KOPT-K1 (cell line): Measurements from ENCODE around the gene PDE4D.
"Not testable (repeated sequence)": the region's sequence is repeated elsewhere in the genome, so short reads cannot be mapped to it uniquely, and the experiment has no call there.

ENCODE experiments used
- H3K27ac ChIP-seq: fragments of 200-600 bp; sonication (generic); 2 replicates; pipeline ENCODE4 v1.5.1; 2016; ENCODE audit warnings: antibody characterized with exemption, mild to moderate bottlenecking, low read depth, low read length; ENCODE audit not compliant: poor library complexity, severe bottlenecking
- H3K36me3 ChIP-seq: fragments of 200-600 bp; sonication (generic); 2 replicates; pipeline ENCODE4 v1.5.1; 2017; ENCODE audit warnings: antibody characterized with exemption, mild to moderate bottlenecking, low read length, moderate library complexity; ENCODE audit not compliant: insufficient read depth
- H3K9me3 ChIP-seq: fragments of 200-600 bp; sonication (generic); 2 replicates; pipeline ENCODE4 v1.5.1; 2017; ENCODE audit warnings: antibody characterized with exemption, low read length, mild to moderate bottlenecking; ENCODE audit not compliant: insufficient read depth, poor library complexity, severe bottlenecking

PDE4D gene

DNA sequence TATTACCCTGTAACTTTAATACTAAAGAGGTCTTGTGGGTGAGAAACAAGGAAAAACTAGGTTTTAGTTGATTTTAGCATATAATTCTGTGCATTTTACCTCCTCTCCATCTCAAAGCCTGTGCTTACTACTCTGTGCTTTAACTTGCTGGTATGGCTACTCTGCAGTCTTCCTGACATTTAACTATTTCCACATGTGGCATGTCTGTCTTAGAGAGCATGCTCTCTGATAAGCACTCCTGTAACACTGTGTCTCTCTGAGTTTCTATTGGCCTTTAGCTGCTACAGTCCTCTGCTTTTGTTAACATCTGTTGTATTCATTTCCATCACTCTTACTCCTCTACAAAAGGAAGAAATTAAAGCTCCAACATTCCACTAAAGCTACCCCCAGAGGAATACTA is 892.4 kb downstream of the PDE4D start:
- Histone ChIP-seq H3K27ac (no peak overlapping the region), H3K9me3 (no peaks in the 10 kb centered on the region), H3K36me3 (no peaks in the 10 kb centered on the region)

GRCh38 chr5:59000211-59000610 is 893.3 kb downstream of the PDE4D start:
- no peaks in the 10 kb centered on the region for H3K36me3 ChIP-seq
- no peaks in the 10 kb centered on the region for H3K9me3 ChIP-seq
- no peak overlapping the region for H3K27ac ChIP-seq

GRCh38 chr5:58999804-59000203 is 893.7 kb downstream of the PDE4D start:
- no peaks in the 10 kb centered on the region for H3K9me3 ChIP-seq
- no peaks in the 10 kb centered on the region for H3K36me3 ChIP-seq
- H3K27ac ChIP-seq: no peak overlapping the region

DNA sequence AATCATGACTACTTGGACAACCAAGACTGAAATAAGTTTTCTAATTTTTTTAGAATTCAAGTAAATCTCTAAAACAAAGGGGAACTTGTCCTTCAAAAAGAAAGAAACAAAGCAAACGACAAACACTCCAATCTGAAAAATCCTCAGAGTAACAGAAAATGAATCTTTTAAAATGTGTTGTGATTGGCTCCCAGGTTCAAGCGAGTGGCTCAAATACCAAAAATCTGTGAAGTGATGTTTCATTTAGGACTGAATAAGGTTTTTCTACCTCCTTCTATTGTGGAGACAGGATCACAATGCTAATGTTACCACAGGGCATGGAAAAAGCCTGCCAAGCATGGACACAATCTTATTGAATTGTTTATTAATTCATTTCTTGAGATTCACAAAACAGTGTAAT is 895.0 kb downstream of the PDE4D start:
- Histone ChIP-seq H3K36me3 (no peaks in the 10 kb centered on the region), H3K9me3 (no peaks in the 10 kb centered on the region), H3K27ac (no peak overlapping the region)

- not testable (repeated sequence) for H3K36me3 ChIP-seq, H3K9me3 ChIP-seq, H3K27ac ChIP-seq
Observed at GRCh38 chr5:58995779-58996178, 897.7 kb downstream of the PDE4D start.

DNA sequence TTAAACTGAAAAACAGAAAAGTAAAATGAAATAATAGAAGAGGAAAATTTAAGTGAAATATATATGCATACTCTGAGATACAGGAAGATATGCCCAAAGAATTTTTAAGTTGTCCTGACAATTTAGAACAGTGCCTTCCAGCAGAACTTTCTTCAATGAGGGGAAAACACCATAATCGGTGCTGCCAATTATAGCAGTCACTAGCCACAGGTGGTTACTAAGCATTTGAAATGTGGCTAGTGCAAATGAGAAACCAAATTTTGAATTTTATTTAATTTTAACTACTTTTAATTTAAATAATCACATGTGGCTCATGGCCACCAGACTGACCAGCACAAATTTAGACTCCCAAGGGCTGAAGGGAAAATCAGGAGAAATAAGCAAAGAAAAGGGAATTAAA is 900.1 kb downstream of the PDE4D start:
- peaks cover 14% of the 10 kb centered on the region for H3K36me3 ChIP-seq
- no peaks in the 10 kb centered on the region for H3K9me3 ChIP-seq
- no peak overlapping the region for H3K27ac ChIP-seq

GRCh38 chr5:58988938-58989337 is 904.6 kb downstream of the PDE4D start:
- H3K9me3 ChIP-seq: no peaks in the 10 kb centered on the region
- no peak overlapping the region for H3K27ac ChIP-seq
- peaks cover 29% of the 10 kb centered on the region for H3K36me3 ChIP-seq

DNA sequence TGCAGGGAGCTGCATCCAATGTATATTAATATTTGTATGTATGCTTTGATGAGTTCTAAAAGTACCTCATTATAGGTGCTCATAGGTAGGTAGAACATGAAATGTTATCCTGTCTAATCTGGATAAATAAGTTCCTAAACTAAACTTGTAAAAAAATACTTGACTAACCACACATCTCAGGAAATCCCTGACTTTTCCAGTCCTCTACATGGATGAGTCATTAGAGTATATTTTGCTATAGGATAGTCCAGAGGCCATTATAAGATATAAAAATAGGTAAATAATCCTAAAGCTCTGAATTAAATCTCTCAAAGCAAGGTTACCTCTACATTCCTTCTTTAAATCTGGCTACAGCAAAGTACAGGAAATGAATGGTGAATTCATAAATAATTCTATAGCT is 906.3 kb downstream of the PDE4D start:
- Histone ChIP-seq H3K27ac (no peak overlapping the region), H3K36me3 (peaks cover 44% of the 10 kb centered on the region), H3K9me3 (no peaks in the 10 kb centered on the region)

DNA sequence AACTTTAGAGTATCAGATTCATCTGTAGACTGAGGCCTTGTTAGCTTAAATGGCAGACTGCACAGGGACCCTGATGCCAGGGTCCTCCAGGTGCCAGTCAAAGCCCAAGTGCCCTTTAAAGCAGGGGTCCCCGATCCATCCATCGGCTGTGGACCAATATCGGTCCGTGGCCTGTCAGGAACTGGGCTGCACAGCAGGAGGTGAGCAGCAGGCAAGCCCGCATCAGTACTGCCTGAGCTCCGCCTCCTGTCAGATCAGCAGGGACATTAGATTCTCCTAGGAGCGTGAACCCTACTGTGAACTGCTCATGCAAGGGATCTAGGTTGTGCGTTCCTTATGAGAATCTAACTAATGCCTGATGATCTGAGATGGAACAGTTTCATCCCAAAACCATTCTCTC is 907.2 kb downstream of the PDE4D start:
- Histone ChIP-seq H3K27ac (no peak overlapping the region), H3K9me3 (no peaks in the 10 kb centered on the region), H3K36me3 (peaks cover 46% of the 10 kb centered on the region)

DNA sequence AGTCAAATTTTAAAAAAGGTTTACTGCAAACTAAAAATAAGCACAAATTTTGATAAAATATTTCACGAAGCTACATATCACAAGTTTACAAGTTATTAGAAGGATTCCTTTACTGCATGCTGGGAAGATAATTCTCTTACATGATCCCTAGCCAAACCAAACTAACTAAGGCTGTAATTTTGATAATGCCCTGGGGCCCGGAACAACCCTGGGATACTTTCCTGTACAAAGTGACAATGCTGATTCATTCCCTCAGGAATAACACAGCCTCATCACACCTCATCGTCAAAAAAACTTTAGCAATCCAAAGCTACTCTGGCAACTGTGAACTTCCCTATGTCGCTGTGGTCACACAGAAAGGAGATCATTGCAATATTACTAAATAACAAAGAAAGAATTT is 907.8 kb downstream of the PDE4D start:
- no peak overlapping the region for H3K27ac ChIP-seq
- no peaks in the 10 kb centered on the region for H3K9me3 ChIP-seq
- peaks cover 46% of the 10 kb centered on the region for H3K36me3 ChIP-seq

- H3K36me3 ChIP-seq: peaks cover 46% of the 10 kb centered on the region
- no peak overlapping the region for H3K27ac ChIP-seq
- H3K9me3 ChIP-seq: no peaks in the 10 kb centered on the region
Observed at GRCh38 chr5:58985311-58985710, 908.2 kb downstream of the PDE4D start.

DNA sequence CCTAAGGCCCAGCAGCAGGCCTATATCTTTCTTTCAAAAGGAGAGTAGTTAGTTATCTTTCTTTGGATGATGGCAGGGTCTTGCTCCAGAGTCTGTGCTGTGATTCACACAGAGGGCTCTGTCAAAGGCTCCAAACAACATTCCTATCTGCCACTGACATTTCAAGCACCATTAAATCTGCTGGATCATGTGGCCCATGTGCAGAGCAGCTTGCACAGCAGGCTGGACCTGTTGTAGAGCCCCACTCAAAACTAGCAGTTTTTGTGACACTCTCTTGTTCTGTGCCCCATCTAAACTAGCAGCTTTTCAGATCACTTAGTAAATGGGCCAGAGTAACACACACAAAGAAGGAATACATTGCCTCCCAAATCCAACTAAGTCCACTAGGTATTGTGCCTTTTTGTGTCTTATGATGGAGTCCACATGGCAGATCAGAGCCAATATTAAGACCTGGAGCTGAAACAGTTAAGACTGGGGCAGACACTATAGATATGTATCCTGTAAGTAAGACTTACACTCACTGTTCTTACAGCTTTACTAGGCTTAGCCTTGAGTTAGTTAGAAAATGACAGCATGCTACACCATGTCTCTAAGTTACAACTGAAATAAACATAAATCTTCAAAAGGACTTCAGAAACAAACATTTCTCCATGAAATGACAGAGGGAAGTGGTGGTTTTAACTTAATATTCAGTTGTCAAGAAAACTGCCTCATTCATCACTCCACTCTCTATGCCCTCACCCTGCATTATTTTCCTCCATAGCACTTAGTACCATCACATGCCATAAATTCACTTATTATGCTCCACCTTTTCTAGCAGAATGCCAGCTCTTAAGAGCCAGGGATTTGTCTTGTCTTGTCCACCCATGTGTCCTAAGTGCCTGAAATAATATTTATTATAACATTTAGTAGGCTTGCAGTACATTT is 909.7 kb downstream of the PDE4D start:
- Histone ChIP-seq H3K36me3 (peaks cover 43% of the 10 kb centered on the region), H3K27ac (no peak overlapping the region), H3K9me3 (no peaks in the 10 kb centered on the region)

GRCh38 chr5:58980890-58981289 is 912.6 kb downstream of the PDE4D start:
- Histone ChIP-seq H3K36me3 (peaks cover 45% of the 10 kb centered on the region), H3K9me3 (no peaks in the 10 kb centered on the region), H3K27ac (no peak overlapping the region)

DNA sequence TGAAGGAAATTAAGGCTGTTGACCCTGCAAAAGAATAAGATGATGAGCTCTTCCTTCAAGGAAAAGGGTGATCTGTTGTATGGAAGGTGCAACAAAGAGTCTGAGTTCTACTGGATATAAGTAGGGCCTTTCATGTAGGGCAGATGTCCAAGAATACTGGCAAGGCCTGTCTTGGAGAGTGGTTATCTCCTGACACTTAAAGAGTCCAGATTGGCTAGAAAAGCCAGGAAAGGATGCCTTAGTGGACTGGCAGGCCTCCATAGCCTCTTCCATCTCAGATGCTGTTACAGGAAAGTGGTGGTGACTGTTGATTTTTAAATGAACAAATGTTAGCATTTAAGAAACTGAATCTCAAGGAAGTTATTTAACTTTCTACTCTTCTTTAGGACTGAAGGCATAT is 914.4 kb downstream of the PDE4D start:
- Histone ChIP-seq H3K27ac (no peak overlapping the region), H3K36me3 (peaks cover 62% of the 10 kb centered on the region), H3K9me3 (no peaks in the 10 kb centered on the region)

DNA sequence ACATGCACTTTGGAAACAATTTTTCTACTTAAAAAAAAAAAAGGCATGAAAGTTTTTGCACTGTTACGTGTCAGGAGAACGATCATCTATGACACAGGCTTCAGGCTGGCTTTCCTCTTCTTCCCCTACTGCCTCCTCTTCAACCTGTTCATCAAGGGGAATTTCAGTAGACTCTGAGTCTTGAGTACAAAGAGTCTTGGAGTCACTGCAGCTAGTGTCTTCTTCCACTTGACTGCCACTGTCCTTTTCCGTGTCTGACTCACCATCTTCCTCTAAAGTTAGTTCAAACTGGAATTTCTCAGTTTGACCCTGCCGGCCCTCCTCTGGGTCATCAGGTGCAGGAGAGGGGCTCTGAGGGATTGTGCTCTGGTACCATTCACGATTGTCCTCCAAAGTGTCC is 918.9 kb downstream of the PDE4D start:
- H3K9me3 ChIP-seq: no peaks in the 10 kb centered on the region
- peaks cover 52% of the 10 kb centered on the region for H3K36me3 ChIP-seq
- no peak overlapping the region for H3K27ac ChIP-seq

- Histone ChIP-seq H3K36me3 (peaks cover 48% of the 10 kb centered on the region), H3K9me3 (no peaks in the 10 kb centered on the region), H3K27ac (no peak overlapping the region)
Observed at GRCh38 chr5:58974083-58974482, 919.4 kb downstream of the PDE4D start.
